ENCODE results near the gene VTN.

GRCh38 chr17:28330671-28331070 lies 39.4 kb downstream of the VTN start:
- TF ChIP-seq CTCF (IDR thresholded peaks at IDR 0.05; ENCODE audit: insufficient read depth, low read length, poor library complexity, severe bottlenecking) (no peak), EZH2phosphoT487 (conservative IDR thresholded peaks at IDR 0.05; ENCODE audit: low read length) (no peak)
